NT2/D1 (cell line): Measurements from ENCODE around the gene SDHC.

ENCODE experiments used
- YY1 ChIP-seq: IDR thresholded peaks from 2 replicates; pipeline ENCODE4 v1.6.1; 2011; ENCODE audit not compliant: insufficient read length, insufficient read depth
- ZNF274 ChIP-seq: IDR thresholded peaks from 2 replicates; pipeline ENCODE4 v1.6.1; 2011; ENCODE audit warnings: mild to moderate bottlenecking, low read depth, low read length

GRCh38 chr1:161381707-161382106 is 67.5 kb downstream of the SDHC start:
- TF ChIP-seq YY1 = no peak
- TF ChIP-seq ZNF274 = no peak
